Left lung (tissue), 14 donors: ENCODE results near the gene KLRC1. TPM values are rescaled to one million over a fixed set of nuclear protein-coding genes. Genes with fewer than 3 reads are reported as not detected.
A peak's percentile ranks its signal among the peaks of the same experiment; 100 is the strongest.
"Not testable (repeated sequence)": the region's sequence is repeated elsewhere in the genome, so short reads cannot be mapped to it uniquely, and the experiment has no call there.

Experiments
- ATAC-seq: fragments of 200-7000 bp; cut with Tn5 transposase; one replicate; pipeline ENCODE4 v1.9.1; 2020; ENCODE audit warnings: moderate library complexity
- DNase-seq, 4 donors: peaks; one replicate each; pipeline ENCODE4 v3.0.0-alpha.2; 2013 to 2020
- H3K27ac ChIP-seq, 2 donors: fragments of 200-600 bp; sonication (generic) in 1 of 2; one replicate each; pipeline versions ENCODE4 v1.5.0 to v1.8.0; 2020 to 2021
- H3K27me3 ChIP-seq, 2 donors: fragments of 200-600 bp; sonication (generic) in 1 of 2; one replicate each; pipeline versions ENCODE4 v1.5.0 to v1.8.0; 2020 to 2021
- H3K36me3 ChIP-seq, 2 donors: fragments of 200-600 bp; sonication (generic) in 1 of 2; one replicate each; pipeline versions ENCODE4 v1.5.0 to v1.8.0; 2020 to 2021
- H3K4me1 ChIP-seq, 2 donors: fragments of 200-600 bp; one replicate each; pipeline ENCODE4 v1.8.0; 2021
- H3K4me3 ChIP-seq, 2 donors: fragments of 200-600 bp; sonication (generic) in 1 of 2; one replicate each; pipeline versions ENCODE4 v1.5.0 to v1.8.0; 2020 to 2021; ENCODE audit warnings: mild to moderate bottlenecking in 1 of 2
- H3K9me3 ChIP-seq, 2 donors: fragments of 200-600 bp; sonication (generic) in 1 of 2; one replicate each; pipeline versions ENCODE4 v1.5.0 to v1.8.0; 2020 to 2021
- intact Hi-C, 2 donors: fragments of 100-400 bp; cut with DNase I; formaldehyde crosslinking; loops; one replicate each; pipeline versions ENCODE4 v1.11.2 to v1.14.2; 2022
- long read RNA-seq, 12 donors: library from polyadenylated mRNA in 2 of 12; unstranded in 2 of 12; transcript quantifications; one replicate each; pipeline ENCODE4 v2.0.0 and lab custom pipeline, GENCODE V29; 2019 to 2026
- polyA plus RNA-seq, 6 donors: library from polyadenylated mRNA; unstranded; fragments of 120-200 nt; gene quantifications; one replicate each; pipeline ENCODE4 v1.2.1, GENCODE V29; 2013; ENCODE audit not compliant: insufficient read length in 6 of 6
- total RNA-seq, 2 donors: library from RNA; stranded (reverse); fragmentation: NEBNext Ultra II Directional; extraction: Animal tissue kit (Norgen Biotek cat#: 25700); gene quantifications; one replicate each; pipeline ENCODE4 v1.2.1, GENCODE V29; 2021
- TF ChIP-seq, protein P1 (sequence below), 2 donors: fragments of 200-600 bp; sonication (generic) in 1 of 2; IDR thresholded peaks; one replicate each; pipeline versions ENCODE4 v1.5.0 to v1.8.0; 2021; ENCODE audit warnings: antibody characterized with exemption in 2 of 2
- donor health status: DM: no; HTN: yes; CAD: no.
- donor health status: DM: no; HTN: no; CAD: no.

KLRC1 gene
- total RNA-seq (1 to 10 TPM in 1 of 2 donors, under 1 TPM in 1; 0.58 to 1.3 TPM), polyA plus RNA-seq (1 to 10 TPM in 2 of 6 donors, under 1 TPM in 4; 0.40 to 1.7 (median 0.65) TPM)
- long read RNA-seq, donor 1, result 0 reads
- long read RNA-seq, donor 2, partial matches to known transcripts, result 0 of 2 reads
- long read RNA-seq, donor 2, other reads (novel, unspliced or antisense), result 0 of 2 reads
- long read RNA-seq, donor 3, result 0 reads
- long read RNA-seq, donor 4, result 0 reads
- long read RNA-seq, donor 5, result 0 reads
- long read RNA-seq, donor 6, result 0 reads
- long read RNA-seq, donor 7, partial matches to known transcripts, result 0 of 1 reads
- long read RNA-seq, donor 7, other reads (novel, unspliced or antisense), result 0 of 1 reads
- long read RNA-seq, donor 8, result 0 reads
- long read RNA-seq, donor 9, result 0 reads
- long read RNA-seq, donor 10, result 0 reads
- long read RNA-seq, donor 11, result 0 reads
- long read RNA-seq, donor 12, result 0 reads

DNA sequence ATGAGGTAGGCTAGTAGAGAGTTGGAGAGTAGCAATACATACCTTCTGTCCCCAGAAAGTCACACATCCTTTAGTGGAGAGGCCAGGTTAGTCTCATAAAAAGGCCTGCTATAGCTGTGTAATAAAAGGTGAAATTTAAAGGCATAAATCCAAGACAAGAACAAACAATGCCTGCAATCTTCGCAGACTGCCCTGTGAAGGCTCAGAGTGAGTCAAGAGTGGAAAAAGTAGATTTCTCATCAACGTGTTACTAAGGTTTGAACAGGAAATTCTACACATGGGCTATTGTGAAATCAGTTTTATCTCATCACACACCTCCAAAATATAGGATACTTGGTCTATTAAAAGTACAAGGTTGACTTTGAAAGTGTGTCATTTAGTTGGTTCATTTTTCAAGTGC, at the start of gene KLRC1:
KLRC1 (minus strand) TSS at position 222 of the 400 bp plus-strand sequence. CDS start 2,221 bp downstream, outside the sequence.
- no peak for ATAC-seq
- peaks cover 3 to 29% of the 10 kb centered on the region in 2 donors for H3K9me3 ChIP-seq
- DNase-seq, result no peak
- H3K36me3 ChIP-seq, result no peaks in the 10 kb centered on the region
- no peak within 1 kb of the TSS for H3K27ac ChIP-seq
- intact Hi-C loops, result no loop called here
- H3K4me3 ChIP-seq, result no peak within 1 kb of the TSS
- no peaks in the 10 kb centered on the region for H3K4me1 ChIP-seq
- H3K27me3 ChIP-seq, result no peaks in the 10 kb centered on the region
- TF ChIP-seq, protein P1, sequence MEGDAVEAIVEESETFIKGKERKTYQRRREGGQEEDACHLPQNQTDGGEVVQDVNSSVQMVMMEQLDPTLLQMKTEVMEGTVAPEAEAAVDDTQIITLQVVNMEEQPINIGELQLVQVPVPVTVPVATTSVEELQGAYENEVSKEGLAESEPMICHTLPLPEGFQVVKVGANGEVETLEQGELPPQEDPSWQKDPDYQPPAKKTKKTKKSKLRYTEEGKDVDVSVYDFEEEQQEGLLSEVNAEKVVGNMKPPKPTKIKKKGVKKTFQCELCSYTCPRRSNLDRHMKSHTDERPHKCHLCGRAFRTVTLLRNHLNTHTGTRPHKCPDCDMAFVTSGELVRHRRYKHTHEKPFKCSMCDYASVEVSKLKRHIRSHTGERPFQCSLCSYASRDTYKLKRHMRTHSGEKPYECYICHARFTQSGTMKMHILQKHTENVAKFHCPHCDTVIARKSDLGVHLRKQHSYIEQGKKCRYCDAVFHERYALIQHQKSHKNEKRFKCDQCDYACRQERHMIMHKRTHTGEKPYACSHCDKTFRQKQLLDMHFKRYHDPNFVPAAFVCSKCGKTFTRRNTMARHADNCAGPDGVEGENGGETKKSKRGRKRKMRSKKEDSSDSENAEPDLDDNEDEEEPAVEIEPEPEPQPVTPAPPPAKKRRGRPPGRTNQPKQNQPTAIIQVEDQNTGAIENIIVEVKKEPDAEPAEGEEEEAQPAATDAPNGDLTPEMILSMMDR (IDR thresholded peaks at IDR 0.05), result no peak

DNA sequence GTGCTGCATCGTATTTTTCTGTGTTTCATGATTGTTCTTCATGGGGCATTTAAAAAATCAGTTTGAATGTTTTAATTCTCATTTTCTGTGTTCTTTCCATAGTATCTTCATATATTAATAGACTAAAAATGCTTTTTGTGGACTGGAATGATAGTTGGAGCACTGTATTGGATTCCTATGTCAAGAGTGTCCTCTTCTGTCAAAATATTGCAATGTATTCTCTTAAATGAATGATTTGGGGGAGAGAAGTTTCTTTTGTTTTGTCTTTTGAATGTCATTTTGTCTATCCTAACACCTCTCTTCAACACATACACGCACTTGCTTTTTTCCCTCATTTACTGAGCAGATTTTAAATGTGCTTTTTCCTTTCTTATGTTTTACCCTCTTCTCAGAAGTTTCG, 47.9 kb upstream of the KLRC1 start:
- TF ChIP-seq, protein P1 (IDR thresholded peaks at IDR 0.05), result no peak
- DNase-seq (peak in 1 of 4 donors; percentile 5), ATAC-seq (no peak)
- H3K27me3 ChIP-seq, result peaks cover 0 to 7% of the 10 kb centered on the region in 2 donors
- no peaks in the 10 kb centered on the region for H3K9me3 ChIP-seq
- no peaks in the 10 kb centered on the region for H3K36me3 ChIP-seq
- H3K4me3 ChIP-seq, result no peak overlapping the region
- H3K27ac ChIP-seq, result no peak overlapping the region
- intact Hi-C loops, result no loop called here
- H3K4me1 ChIP-seq, result no peaks in the 10 kb centered on the region

DNA sequence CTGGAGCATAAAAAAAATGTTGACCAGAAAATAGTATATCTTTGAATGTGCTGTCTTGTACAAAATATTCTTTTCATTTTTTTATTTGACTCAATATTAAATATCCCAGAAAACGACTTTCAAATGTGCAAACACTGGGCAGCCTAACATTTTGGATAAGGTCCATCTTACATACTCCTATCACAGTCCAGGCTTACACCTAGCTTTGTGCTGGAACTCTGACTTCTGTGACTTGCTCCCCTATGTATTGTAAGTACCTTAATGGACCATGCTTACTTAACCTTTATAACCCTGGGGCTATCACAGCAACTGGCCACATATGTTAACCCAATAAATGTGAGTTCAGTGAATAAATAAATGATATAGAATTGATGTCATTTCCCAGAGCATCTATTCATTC, 44.9 kb upstream of the KLRC1 start:
- intact Hi-C loops, result no loop called here
- H3K4me3 ChIP-seq, result no peak overlapping the region

DNA sequence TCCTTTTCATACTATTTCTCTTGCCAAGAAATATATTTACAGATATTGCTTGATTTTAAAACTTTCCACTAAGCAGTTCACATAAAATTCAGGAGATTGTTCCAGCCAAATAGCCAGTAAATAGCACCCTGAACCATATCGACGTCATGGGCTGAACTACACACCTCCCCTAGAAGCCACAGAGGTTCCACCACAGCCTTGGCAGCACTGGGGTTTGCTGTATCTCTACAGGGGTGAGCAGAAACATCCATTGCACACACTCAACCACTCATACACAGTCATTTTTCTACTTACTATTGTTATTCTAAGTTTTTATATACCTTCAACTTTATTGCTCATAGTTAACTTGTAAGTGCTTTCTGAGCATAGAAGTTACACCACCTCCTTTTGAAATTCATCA, 44.4 kb upstream of the KLRC1 start:
- Histone ChIP-seq H3K27me3 (peaks cover 0 to 7% of the 10 kb centered on the region in 2 donors), H3K9me3 (no peaks in the 10 kb centered on the region), H3K4me3 (no peak overlapping the region), H3K27ac (no peak overlapping the region), H3K36me3 (no peaks in the 10 kb centered on the region), H3K4me1 (no peaks in the 10 kb centered on the region)
- TF ChIP-seq, protein P1 (IDR thresholded peaks at IDR 0.05), result no peak
- DNase-seq (no peak), ATAC-seq (no peak)
- intact Hi-C loops, result no loop called here

More for the DNA sequence above, 44.9 kb upstream of the KLRC1 start:
- no peak for DNase-seq
- Histone ChIP-seq H3K9me3 (no peaks in the 10 kb centered on the region), H3K4me1 (no peaks in the 10 kb centered on the region), H3K27me3 (peaks cover 0 to 7% of the 10 kb centered on the region in 2 donors), H3K27ac (no peak overlapping the region), H3K36me3 (no peaks in the 10 kb centered on the region)
- no peak for ATAC-seq
- TF ChIP-seq, protein P1 (IDR thresholded peaks at IDR 0.05), result no peak

DNA sequence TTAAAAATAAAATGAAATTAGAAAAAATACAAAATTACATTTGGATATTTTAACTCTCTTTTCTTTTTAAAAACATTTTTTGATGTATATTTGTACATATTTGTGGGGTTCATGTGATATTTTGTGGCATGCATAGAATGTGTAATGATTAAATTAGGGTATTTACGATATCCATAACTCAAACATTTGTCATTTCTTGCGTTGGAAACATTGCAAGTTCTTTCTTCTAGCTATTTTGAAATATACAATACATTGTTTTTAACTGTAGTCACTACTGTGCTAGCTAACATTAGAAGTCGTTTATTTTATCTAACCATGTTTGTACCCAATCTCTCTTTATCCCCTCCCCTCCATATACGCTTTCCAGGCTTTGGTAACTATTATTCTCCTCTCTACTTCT, 38.6 kb upstream of the KLRC1 start:
- H3K4me1 ChIP-seq, result no peaks in the 10 kb centered on the region

DNA sequence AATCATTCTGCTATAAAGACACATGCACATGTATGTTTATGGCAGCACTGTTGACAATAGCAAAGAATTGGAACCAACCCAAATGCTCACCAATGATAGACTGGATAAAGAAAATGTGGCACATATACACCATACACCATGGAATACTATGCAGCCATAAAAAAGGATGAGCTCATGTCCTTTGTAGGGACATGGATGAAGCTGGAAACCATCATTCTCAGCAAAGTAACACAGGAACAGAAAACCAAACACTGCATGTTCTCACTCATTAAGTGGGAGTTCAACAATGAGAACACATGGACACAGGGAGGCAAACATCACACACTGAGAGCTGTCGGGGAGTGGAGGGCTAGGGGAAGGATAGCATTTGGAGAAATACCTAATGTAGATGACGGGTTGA, 34.2 kb upstream of the KLRC1 start:
- H3K4me3 ChIP-seq, H3K36me3 ChIP-seq, H3K9me3 ChIP-seq, H3K4me1 ChIP-seq, H3K27me3 ChIP-seq, H3K27ac ChIP-seq, intact Hi-C loops, ATAC-seq, DNase-seq: not testable (repeated sequence)

More for the DNA sequence above, 38.6 kb upstream of the KLRC1 start:
- H3K4me3 ChIP-seq, result no peak overlapping the region
- ATAC-seq, result no peak
- TF ChIP-seq, protein P1 (IDR thresholded peaks at IDR 0.05), result no peak
- peaks cover 0 to 3% of the 10 kb centered on the region in 2 donors for H3K27me3 ChIP-seq
- intact Hi-C loops, result no loop called here
- H3K27ac ChIP-seq, result no peak overlapping the region
- H3K36me3 ChIP-seq, result no peaks in the 10 kb centered on the region
- DNase-seq, result no peak
- H3K9me3 ChIP-seq, result peaks cover 0 to 4% of the 10 kb centered on the region in 2 donors

DNA sequence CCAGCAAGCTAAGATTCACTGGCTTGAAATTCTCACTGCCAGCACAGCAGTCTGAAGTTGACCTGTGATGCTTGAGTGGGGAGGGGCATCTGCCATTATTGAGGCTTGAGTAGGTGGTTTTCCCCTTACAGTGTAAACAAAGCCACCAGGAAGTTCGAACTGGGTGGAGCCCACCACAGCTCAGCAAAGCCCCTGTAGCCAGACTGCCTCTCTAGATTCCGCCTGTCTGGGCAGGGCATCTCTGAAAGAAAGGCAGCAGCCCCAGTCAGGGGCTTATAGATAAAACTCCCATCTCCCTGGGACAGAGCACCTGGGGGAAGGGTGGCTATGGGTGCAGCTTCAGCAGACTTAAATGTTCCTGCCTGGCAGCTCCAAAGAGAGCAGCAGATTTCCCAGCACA, 28.7 kb upstream of the KLRC1 start:
- H3K27ac ChIP-seq, intact Hi-C loops, H3K4me3 ChIP-seq, DNase-seq, H3K36me3 ChIP-seq, ATAC-seq, H3K27me3 ChIP-seq, H3K9me3 ChIP-seq, H3K4me1 ChIP-seq: not testable (repeated sequence)

DNA sequence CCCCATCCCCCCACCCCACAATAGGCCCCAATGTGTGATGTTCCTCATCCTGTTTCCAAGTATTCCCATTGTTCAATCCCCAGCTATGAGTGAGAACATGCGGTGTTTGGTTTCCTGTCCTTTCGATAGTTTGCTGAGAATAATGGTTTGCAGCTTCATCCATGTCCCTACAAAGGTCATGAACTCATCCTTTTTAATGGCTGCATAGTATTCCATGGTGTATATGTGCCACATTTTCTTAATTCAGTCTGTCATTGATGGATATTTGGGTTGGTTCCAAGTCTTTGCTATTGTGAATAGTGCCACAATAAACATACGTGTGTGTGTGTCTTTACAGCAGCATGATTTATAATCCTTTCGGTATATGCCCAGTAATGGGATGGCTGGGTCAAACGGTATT, 19.6 kb upstream of the KLRC1 start:
- peaks cover 0 to 10% of the 10 kb centered on the region in 2 donors for H3K9me3 ChIP-seq
- H3K27ac ChIP-seq, DNase-seq, H3K36me3 ChIP-seq, H3K27me3 ChIP-seq, ATAC-seq, H3K4me3 ChIP-seq, H3K4me1 ChIP-seq, intact Hi-C loops: not testable (repeated sequence)
